PC-3 (cell line): ENCODE data around the gene PPP2R1A.

Experiments used
- EZH2phosphoT487 ChIP-seq: fragments of 300-600 bp; sonication (generic); IDR thresholded peaks from 2 replicates; pipeline ENCODE4 v1.6.1; 2018; ENCODE audit warnings: mild to moderate bottlenecking, antibody characterized with exemption, low read length, borderline replicate concordance
- TF ChIP-seq, protein P1 (sequence below): fragments of 300-600 bp; sonication (generic); conservative IDR thresholded peaks from 2 replicates; pipeline ENCODE4 v1.5.1; 2017; ENCODE audit warnings: antibody characterized with exemption, low read depth, mild to moderate bottlenecking, low read length

DNA sequence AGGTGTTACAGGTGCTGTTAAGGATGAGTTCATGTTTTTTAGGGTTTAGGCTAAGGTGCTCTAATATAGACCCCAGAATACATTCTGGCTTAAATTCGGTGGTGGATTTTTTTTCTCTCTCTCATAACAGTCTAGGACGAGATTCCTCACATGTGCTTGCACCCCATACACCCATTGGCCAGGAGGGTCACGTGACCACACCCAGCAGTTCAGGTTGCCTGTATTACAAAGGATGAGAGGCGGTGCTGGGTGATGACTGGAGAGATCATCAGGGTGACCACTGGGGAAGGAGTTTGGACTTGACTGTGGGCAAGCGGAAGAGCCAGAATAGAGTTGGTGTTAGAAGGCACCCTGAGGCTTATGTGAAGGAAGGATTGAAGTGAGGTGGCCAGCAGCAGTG lies 27.7 kb downstream of the PPP2R1A start:
- TF ChIP-seq EZH2phosphoT487 = no peak
- TF ChIP-seq, protein P1, sequence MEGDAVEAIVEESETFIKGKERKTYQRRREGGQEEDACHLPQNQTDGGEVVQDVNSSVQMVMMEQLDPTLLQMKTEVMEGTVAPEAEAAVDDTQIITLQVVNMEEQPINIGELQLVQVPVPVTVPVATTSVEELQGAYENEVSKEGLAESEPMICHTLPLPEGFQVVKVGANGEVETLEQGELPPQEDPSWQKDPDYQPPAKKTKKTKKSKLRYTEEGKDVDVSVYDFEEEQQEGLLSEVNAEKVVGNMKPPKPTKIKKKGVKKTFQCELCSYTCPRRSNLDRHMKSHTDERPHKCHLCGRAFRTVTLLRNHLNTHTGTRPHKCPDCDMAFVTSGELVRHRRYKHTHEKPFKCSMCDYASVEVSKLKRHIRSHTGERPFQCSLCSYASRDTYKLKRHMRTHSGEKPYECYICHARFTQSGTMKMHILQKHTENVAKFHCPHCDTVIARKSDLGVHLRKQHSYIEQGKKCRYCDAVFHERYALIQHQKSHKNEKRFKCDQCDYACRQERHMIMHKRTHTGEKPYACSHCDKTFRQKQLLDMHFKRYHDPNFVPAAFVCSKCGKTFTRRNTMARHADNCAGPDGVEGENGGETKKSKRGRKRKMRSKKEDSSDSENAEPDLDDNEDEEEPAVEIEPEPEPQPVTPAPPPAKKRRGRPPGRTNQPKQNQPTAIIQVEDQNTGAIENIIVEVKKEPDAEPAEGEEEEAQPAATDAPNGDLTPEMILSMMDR = no peak
